Neuronal stem cell (in vitro differentiated cells): ENCODE results near the gene POLR2B.
"Not testable (repeated sequence)": the region's sequence is repeated elsewhere in the genome, so short reads cannot be mapped to it uniquely, and the experiment has no call there.

Source experiments
- DNase-seq: peaks from one replicate; pipeline ENCODE4 v3.0.0-alpha.2; 2013; ENCODE audit warnings: low spot score
- H2AFZ ChIP-seq: one replicate; pipeline ENCODE4 v1.6.1; 2013; ENCODE audit warnings: mild to moderate bottlenecking, low read length, inconsistent platforms
- H2AK5ac ChIP-seq: 2 replicates; pipeline ENCODE4 v1.6.1; 2013; ENCODE audit warnings: low read depth, mild to moderate bottlenecking, inconsistent platforms, low read length, moderate library complexity, mixed read lengths
- H2BK120ac ChIP-seq: 2 replicates; pipeline ENCODE4 v1.6.1; 2013; ENCODE audit warnings: low read depth, mild to moderate bottlenecking, inconsistent platforms, low read length, moderate library complexity, mixed read lengths
- H2BK12ac ChIP-seq: one replicate; pipeline ENCODE4 v1.6.1; 2013; ENCODE audit warnings: low read length, inconsistent platforms
- H2BK15ac ChIP-seq: 2 replicates; pipeline ENCODE4 v1.6.1; 2013; ENCODE audit warnings: mild to moderate bottlenecking, low read length, inconsistent platforms, mixed read lengths
- H2BK5ac ChIP-seq: one replicate; pipeline ENCODE4 v1.6.1; 2013; ENCODE audit warnings: inconsistent platforms, mild to moderate bottlenecking, low read length, moderate library complexity
- H3K14ac ChIP-seq: one replicate; pipeline ENCODE4 v1.6.1; 2013; ENCODE audit warnings: low read length, inconsistent platforms
- H3K18ac ChIP-seq: 2 replicates; pipeline ENCODE4 v1.6.1; 2013; ENCODE audit warnings: low read length, inconsistent platforms
- H3K23ac ChIP-seq: 2 replicates; pipeline ENCODE4 v1.6.1; 2013; ENCODE audit warnings: low read depth, mild to moderate bottlenecking, mixed read lengths, low read length, inconsistent platforms; ENCODE audit not compliant: poor library complexity
- H3K27ac ChIP-seq: replicated peaks from 3 replicates; pipeline ENCODE4 v1.5.1; 2013; ENCODE audit warnings: low read length, inconsistent platforms
- H3K27me3 ChIP-seq, 3 experiments: 2 replicates each; pipeline ENCODE4 v1.6.1; 2013; ENCODE audit warnings: low read length in 3 of 3, mild to moderate bottlenecking in 2 of 3, inconsistent platforms in 1 of 3, low read depth in 1 of 3, mixed read lengths in 1 of 3, moderate library complexity in 1 of 3; ENCODE audit not compliant: control insufficient read depth in 3 of 3, insufficient read depth in 3 of 3
- H3K36me3 ChIP-seq, 2 donors: replicated peaks in 1 of 2; 2 replicates each; pipeline ENCODE4 v1.6.1; 2013; ENCODE audit warnings: low read length in 2 of 2; ENCODE audit not compliant: control insufficient read depth in 2 of 2, insufficient read depth in 2 of 2
- H3K4ac ChIP-seq: 2 replicates; pipeline ENCODE4 v1.6.1; 2013; ENCODE audit warnings: inconsistent platforms, mild to moderate bottlenecking, low read length, moderate library complexity
- H3K4me1 ChIP-seq, 2 donors: 1 replicate in 1 of 2; 2 replicates in 1 of 2; pipeline ENCODE4 v1.6.1; 2013; ENCODE audit warnings: low read length in 2 of 2, low read depth in 1 of 2; ENCODE audit not compliant: control insufficient read depth in 2 of 2, insufficient read depth in 1 of 2
- H3K4me2 ChIP-seq: one replicate; pipeline ENCODE4 v1.6.1; 2013; ENCODE audit warnings: mild to moderate bottlenecking, low read length, inconsistent platforms; ENCODE audit not compliant: insufficient read depth, poor library complexity, severe bottlenecking
- H3K4me3 ChIP-seq, 2 donors: 2 replicates each; pipeline ENCODE4 v1.5.1; 2013; ENCODE audit warnings: low read length in 2 of 2, mild to moderate bottlenecking in 2 of 2, inconsistent platforms in 1 of 2, moderate library complexity in 1 of 2
- H3K79me1 ChIP-seq: one replicate; pipeline ENCODE4 v1.6.1; 2013; ENCODE audit warnings: low read depth, mild to moderate bottlenecking, inconsistent platforms, low read length, moderate library complexity
- H3K9ac ChIP-seq: one replicate; pipeline ENCODE4 v1.6.1; 2013; ENCODE audit warnings: mild to moderate bottlenecking, low read depth, low read length, inconsistent platforms; ENCODE audit not compliant: poor library complexity
- H3K9me3 ChIP-seq, 2 donors: replicated peaks in 1 of 2; 2 replicates each; pipeline versions ENCODE3 to v1.6.1; 2013; ENCODE audit warnings: low read length in 2 of 2, mild to moderate bottlenecking in 2 of 2, inconsistent platforms in 1 of 2, low read depth in 1 of 2, mixed read lengths in 1 of 2, moderate library complexity in 1 of 2; ENCODE audit not compliant: control insufficient read depth in 2 of 2, insufficient read depth in 1 of 2
- H4K8ac ChIP-seq: one replicate; pipeline ENCODE4 v1.6.1; 2013; ENCODE audit warnings: low read depth, mild to moderate bottlenecking, inconsistent platforms, low read length, moderate library complexity
- H4K91ac ChIP-seq: one replicate; pipeline ENCODE4 v1.6.1; 2013; ENCODE audit warnings: low read length, low read depth, mild to moderate bottlenecking, inconsistent platforms; ENCODE audit not compliant: poor library complexity
- WGBS, 2 donors: extraction: QIAGEN DNeasy Blood & Tissue Kit; methylation state at CpG; one replicate each; pipeline ENCODE4 v1.1.7; 2013; ENCODE audit warnings: missing lambda C conversion rate in 2 of 2, mixed read lengths in 1 of 2; ENCODE audit not compliant: insufficient read length in 2 of 2, insufficient replicate concordance in 1 of 2; ENCODE audit errors: extremely low coverage in 2 of 2; 5-methylcytosine and 5-hydroxymethylcytosine counted together

POLR2B gene

DNA sequence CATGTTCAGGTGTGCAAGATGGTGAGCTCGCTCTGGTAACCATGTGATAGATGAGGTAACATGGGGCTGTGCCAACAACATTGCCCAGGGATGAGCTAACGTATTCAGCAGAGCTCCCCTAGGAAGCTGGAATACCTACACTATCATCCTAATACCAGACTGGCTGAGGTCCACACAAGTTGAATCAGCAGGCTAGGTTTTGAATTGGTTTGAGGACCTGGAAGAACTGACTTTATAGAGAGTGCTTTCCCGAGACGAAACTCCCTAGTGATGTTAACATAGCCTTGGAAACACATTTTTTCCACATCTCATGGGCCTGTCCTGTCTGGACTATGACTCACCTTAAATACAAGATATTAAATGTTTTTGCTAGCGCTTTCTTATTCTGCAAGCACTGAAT, 74.8 kb downstream of the POLR2B start:
- H4K8ac ChIP-seq, result no peak overlapping the region
- H2BK5ac ChIP-seq, result no peak overlapping the region
- H2BK12ac ChIP-seq, result no peak overlapping the region
- no CpG with 5 or more reads among the region's 5 CpGs for WGBS, 2 donors
- no peak overlapping the region for H3K9ac ChIP-seq
- H3K27me3 ChIP-seq, result peaks cover 0 to 8% (median 0%) of the 10 kb centered on the region in 3 experiments
- no peak for DNase-seq
- no peak overlapping the region for H3K4me3 ChIP-seq
- H3K79me1 ChIP-seq, result no peaks in the 10 kb centered on the region
- no peak overlapping the region for H3K4ac ChIP-seq
- H3K27ac ChIP-seq, result no peak overlapping the region
- H2BK15ac ChIP-seq, result no peak overlapping the region
- H4K91ac ChIP-seq, result no peak overlapping the region
- H3K23ac ChIP-seq, result no peak overlapping the region
- H2AFZ ChIP-seq, result no peak overlapping the region
- no peak overlapping the region for H2BK120ac ChIP-seq
- H2AK5ac ChIP-seq, result no peak overlapping the region
- no peaks in the 10 kb centered on the region for H3K36me3 ChIP-seq
- no peaks in the 10 kb centered on the region for H3K9me3 ChIP-seq
- no peak overlapping the region for H3K4me2 ChIP-seq
- no peak overlapping the region for H3K14ac ChIP-seq
- H3K18ac ChIP-seq, result no peak overlapping the region
- H3K4me1 ChIP-seq, result peaks cover 0 to 4% of the 10 kb centered on the region in 2 donors

DNA sequence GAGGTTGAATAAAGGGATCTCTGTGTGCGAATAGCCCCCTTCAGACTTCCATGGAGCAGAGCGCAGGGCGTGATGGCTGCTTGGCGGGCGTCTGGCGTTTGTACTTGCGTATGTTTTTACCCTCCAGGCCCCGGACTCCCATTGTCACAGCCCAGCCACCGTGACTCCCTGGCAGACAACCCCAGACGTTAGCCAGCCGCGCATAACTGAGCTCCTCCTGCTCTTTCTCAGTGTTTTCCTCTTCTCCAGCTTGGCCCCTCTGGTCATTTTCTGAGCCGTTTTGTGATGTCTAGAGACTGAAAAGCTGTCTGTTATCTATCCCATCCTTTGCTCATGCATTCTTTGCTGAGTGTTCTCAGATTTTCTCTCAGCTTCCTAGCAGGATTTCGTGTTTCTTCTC, 77.2 kb downstream of the POLR2B start:
- Histone ChIP-seq H3K36me3 (no peaks in the 10 kb centered on the region), H3K4me3 (no peak overlapping the region)

DNA sequence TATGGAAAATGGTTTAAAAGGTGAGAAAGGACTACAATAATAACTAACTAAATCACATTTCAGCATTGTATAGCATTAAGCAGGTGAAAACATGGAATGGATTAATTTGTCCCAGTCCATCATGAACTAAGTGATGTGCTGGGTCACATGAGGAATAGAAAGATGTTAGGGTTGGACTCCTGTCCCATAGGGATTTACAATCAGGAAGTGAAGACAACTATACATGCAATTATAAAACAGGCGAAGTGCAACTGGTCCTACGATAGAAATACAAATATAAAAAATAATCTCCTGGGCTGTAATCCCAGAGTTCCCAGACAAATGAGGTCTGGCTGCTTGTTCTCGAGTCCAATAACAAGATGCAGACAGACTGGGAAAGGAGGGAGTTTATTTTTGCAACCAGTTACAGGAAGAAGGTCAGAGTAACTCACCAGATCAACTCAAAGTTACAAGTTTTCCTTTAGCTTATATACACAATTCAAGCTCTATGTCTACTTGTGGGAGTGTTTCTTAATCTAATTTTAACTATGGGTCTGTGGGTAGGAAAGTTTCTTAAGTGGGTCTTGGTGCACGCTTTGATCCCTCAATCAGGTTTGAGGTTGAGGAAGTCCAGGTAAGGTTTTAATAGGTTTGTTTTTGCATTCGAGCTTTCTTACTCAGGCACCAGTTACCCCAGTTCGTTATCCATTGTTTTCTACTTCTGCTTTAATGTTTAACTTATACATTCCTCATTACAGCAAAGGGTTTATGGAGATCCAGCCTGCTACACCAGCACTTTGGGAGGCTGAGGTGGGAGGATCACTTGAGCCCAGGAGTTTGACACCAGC, 81.4 kb downstream of the POLR2B start:
- no peaks in the 10 kb centered on the region for H3K36me3 ChIP-seq
- no peak overlapping the region for H2BK12ac ChIP-seq
- no peak overlapping the region for H4K8ac ChIP-seq
- H3K23ac ChIP-seq, result no peak overlapping the region
- H3K79me1 ChIP-seq, result no peaks in the 10 kb centered on the region
- H3K14ac ChIP-seq, result no peak overlapping the region
- H2BK120ac ChIP-seq, result no peak overlapping the region
- H3K18ac ChIP-seq, result no peak overlapping the region
- H4K91ac ChIP-seq, result no peak overlapping the region
- H3K4me1 ChIP-seq, result peaks cover 0 to 4% of the 10 kb centered on the region in 2 donors
- H3K4me2 ChIP-seq, result no peak overlapping the region
- no peak overlapping the region for H3K9ac ChIP-seq
- no CpG with 5 or more reads among the region's 6 CpGs for WGBS, 2 donors
- peaks cover 0 to 1% (median 0%) of the 10 kb centered on the region in 3 experiments for H3K27me3 ChIP-seq
- DNase-seq, result no peak
- no peak overlapping the region for H2AK5ac ChIP-seq
- H2AFZ ChIP-seq, result no peak overlapping the region
- no peak overlapping the region for H2BK5ac ChIP-seq
- H3K4ac ChIP-seq, result no peak overlapping the region
- H2BK15ac ChIP-seq, result no peak overlapping the region
- no peaks in the 10 kb centered on the region for H3K9me3 ChIP-seq
- H3K27ac ChIP-seq, result no peak overlapping the region
- no peak overlapping the region for H3K4me3 ChIP-seq

More for the DNA sequence above, 77.2 kb downstream of the POLR2B start:
- Histone ChIP-seq H2BK12ac (no peak overlapping the region), H3K9ac (no peak overlapping the region), H4K91ac (no peak overlapping the region), H2AK5ac (no peak overlapping the region), H3K27ac (no peak overlapping the region), H4K8ac (no peak overlapping the region), H3K14ac (no peak overlapping the region), H2BK15ac (no peak overlapping the region), H3K79me1 (no peaks in the 10 kb centered on the region), H3K4me1 (peaks cover 0 to 4% of the 10 kb centered on the region in 2 donors), H2AFZ (peak overlapping the region; percentile 84), H3K9me3 (no peaks in the 10 kb centered on the region), H3K27me3 (peaks cover 0 to 8% (median 0%) of the 10 kb centered on the region in 3 experiments), H2BK5ac (no peak overlapping the region), H3K18ac (no peak overlapping the region), H2BK120ac (no peak overlapping the region), H3K4ac (no peak overlapping the region), H3K4me2 (no peak overlapping the region), H3K23ac (no peak overlapping the region)
- WGBS, 2 donors, result no CpG with 5 or more reads among the region's 14 CpGs
- DNase-seq, result no peak

DNA sequence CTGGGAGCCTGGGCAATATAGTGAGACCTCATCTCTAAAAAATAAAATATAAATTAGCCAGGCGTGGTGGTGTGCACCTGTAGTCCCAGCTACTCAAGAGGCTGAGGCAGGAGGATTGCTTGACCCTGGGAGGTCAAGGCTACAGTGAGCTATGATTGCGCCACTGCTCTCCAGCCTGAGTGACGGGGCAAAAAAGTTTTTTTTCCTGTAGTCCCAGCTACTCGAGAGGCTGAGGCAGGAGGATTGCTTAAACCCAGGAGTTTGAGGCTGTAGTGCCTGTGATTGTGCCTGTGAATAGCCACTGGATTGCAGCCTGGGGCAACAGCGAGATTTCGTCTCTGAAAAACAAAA, 82.0 kb downstream of the POLR2B start:
- not testable (repeated sequence) for H3K18ac ChIP-seq, DNase-seq, H2BK120ac ChIP-seq, H3K79me1 ChIP-seq, H3K27ac ChIP-seq, H3K23ac ChIP-seq, H3K36me3 ChIP-seq, H3K9ac ChIP-seq, H3K4me1 ChIP-seq, H2AFZ ChIP-seq, H3K4ac ChIP-seq, H3K4me2 ChIP-seq, H3K27me3 ChIP-seq, H4K8ac ChIP-seq, H3K9me3 ChIP-seq, H2AK5ac ChIP-seq, H3K4me3 ChIP-seq, H4K91ac ChIP-seq, H2BK5ac ChIP-seq, H2BK15ac ChIP-seq, H3K14ac ChIP-seq, H2BK12ac ChIP-seq
- WGBS, 2 donors, result no CpG with 5 or more reads among the region's 6 CpGs
